ENCODE measurements around the gene EVA1A.
A peak's percentile ranks its signal among the peaks of the same experiment; 100 is the strongest.
"Not testable (repeated sequence)": the region's sequence is repeated elsewhere in the genome, so short reads cannot be mapped to it uniquely, and the experiment has no call there.

Gene EVA1A

DNA sequence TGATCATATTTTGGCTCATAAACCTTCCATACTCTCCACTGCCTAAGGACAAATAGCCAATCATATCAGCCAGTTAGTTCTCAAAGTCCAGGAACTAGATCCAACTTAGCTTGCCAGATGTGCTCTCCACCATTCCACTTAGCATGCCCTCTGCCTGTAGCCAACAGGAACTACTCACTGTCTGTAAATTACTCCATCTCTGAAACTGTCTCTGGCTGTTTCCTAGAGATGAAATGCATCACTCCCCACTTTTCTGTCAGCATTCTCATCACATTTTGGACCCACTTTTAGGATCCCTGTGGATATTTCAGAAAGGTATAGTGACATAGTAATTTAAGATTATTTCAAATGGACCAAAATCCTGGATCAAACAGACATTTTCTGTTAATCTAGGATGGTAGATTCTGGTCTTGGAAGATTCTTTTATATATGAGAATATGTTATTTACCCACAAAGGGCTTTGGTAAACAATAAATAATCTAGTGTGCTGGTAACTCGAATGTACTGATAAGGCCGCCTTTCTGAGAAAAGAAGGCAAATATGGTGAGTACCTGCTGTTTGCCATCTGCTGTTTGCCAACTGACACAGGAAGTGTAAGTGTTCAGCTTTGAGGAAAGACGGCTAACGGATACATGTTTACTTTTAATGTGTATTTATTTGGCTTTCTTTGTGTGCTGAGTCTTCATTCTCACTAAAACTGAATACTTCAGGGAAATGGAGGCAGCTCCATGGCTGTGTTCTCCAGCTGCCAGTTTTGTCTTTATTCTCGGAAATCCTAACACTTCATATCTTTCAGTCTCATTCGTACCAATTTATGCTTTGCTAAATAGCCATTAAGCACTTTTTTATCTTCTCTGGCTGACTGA is 79.5 kb downstream of the EVA1A start:
- DNase-seq = no peak

DNA sequence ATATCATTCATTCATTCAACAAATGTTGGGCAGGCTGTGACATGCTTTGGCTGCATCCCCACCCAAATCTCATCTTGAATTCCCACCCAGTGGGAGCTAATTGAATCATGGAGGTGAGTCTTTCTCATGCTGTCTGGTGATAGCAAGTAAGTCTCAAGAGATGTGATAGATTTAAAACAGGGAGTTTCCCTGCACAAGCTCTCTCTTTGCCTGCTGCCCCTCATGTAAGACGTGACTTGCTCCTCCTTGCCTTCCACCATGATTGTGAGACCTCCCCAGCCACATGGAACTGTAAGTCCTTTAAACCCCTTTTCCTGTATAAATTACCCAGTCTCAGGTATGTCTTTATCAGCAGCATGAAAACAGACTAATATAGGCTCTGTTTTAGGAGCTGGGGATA is 83.0 kb downstream of the EVA1A start:
- DNase-seq = not testable (repeated sequence)

DNA sequence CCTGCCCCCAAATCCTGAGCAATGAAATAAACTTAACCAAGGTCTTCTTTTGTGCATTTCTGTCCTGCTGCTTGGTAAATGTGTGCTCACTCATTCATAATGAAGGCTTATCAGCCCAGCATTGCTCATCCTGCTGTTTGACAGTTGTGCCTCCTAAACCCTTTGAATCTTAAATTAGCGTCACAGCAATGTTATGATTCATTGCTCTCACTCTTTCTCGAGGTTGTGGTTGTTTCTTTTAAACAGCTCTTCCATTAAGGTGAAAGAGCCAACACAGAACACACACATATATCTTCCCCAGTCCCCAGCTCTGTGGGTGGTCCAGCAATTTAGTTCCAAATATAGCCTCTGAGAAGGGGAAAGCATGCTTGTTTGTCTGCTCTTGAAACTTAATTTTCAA is 84.0 kb downstream of the EVA1A start:
- DNase-seq = no peak

DNA sequence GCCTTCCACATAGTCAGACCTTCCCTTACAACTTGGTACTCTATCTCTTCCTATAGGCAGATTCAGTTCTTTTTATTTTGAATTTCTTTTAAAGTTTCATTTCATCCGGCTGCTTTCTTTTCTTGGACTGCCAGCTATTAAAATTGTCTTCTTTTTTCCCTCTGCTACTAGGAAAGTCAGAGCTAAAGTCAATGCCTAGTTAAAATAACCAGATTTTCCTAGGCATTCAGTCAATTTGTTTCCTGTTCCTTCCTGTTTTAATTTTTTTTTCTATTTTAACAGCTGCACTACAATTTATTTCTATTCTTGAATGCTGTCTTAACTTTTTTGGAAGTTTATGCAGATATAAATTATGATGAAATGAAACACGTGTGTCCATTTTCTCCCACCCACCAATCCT is 84.8 kb downstream of the EVA1A start:
- no peak for DNase-seq

DNA sequence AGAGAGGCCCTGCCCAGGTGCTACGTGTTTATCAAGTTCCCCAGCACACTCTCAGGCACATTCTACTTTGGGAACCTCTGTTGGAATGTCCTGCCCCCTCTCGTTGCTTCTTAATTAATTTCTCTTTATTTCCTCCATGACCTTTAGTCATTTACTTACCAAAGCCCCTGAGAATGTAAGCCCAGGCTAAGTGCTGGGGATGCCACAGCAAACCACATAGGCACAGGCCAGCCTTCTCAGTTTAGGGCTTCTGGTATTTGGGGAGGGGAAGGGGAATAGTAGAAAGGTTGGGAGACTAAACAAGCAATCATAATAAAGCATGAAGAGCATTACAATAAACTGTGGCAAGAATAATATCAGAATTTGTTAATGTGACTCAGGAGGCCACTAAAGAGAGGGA is 85.7 kb downstream of the EVA1A start:
- DNase-seq = no peak

DNA sequence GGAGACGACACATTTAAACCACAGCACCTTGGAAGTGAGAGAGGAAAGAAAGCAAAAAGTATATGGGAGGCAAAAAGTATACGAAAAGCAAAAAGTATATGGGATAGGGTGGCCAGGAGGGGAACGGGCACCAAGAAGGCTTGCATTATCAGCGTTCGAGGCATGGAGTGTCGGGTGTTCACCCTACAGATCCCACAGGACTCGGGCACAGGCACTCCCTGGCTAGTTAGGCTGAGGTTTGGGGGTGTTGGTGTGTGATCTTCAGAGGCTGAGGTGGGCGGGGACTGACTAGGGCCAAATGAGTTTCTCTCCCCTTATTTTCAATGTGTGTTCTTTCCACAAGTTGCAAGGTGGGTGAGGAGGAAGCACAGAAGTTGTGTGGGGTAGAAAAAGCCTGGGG is 86.6 kb downstream of the EVA1A start:
- no peak for DNase-seq

DNA sequence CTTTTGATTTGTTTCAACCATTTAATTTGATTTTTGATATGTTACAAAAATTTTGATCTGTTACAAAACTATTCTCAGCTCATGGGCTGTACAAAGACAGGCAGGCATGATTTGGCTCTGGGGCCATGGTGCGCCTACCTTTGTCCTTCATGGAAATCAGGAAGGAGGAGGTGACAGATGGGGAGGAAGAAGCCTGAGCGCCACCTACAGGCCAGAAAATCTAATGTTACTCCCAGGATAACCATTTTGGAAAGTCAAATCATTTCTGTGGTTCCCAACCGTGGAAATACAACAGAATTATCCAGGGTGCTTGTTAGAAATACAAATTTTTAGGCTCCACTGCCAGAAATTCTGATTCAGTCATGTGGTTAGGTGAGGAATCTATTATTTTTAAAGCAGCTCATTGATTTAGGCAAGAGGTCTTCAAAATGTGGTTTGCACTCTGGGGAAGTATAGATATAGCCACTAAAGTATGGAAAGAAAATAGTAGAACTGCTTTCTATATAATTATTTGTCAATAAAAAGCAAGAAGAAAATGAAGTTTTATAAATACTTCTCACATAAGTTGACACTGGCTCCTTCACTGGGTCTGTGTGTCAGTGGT is 93.9 kb downstream of the EVA1A start:
- DNase-seq = no peak

DNA sequence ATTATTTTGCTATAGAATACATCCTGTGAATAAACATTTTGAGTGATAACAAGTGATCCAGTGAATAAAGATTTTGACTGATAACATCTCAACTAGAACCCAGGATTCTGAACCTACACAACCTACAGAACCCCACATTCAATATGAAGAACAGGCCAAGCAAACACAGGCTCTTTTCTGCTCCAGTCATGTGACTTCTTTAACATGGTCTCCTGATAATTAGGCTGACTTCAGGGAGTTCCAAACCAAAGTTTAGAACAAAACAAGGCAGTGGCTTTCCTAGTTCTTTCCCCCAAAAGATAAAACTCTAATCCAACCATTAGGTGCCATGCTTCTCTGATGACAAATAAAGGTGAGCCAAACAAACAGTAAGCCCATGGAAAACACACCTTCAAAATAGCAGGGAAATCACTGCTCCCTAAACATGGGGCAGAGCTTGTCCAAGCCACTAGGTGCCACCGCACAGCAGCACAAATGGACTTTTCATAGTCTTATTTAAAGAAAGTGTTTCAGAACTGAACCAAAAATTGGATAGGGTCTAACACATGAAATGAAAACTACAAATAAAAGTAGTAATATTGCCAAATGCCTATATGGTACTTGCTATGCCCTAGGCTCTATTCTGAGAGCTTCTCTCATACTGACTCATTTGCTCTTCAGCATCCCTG is 95.3 kb downstream of the EVA1A start:
- DNase-seq = no peak

DNA sequence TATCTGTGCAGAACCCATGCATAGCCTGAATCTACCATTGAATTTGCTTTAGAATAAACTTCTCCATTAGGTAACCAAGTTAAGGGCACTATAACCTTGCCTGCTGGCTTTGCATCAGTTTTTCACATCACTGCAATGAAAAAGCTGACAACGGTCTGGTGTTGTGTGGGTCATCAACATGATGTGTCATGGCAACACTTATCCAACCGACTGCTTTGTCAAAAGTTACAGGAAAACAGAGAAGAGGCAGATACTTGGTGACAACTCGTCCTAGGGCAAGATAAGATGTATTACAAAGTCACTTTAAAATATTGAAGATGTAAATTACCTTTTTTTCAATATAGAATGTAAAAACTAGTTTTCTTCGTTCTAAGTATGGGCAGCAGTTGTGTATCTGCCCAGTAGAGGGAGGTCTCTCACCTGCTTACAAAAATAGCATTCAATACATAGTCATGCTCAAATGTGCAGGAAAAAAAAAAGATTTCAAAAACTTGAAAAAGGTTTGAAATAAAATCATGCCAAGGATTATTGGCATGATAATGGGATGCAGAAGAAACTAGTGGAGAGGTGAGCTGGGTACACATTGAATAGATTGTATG is 96.3 kb downstream of the EVA1A start:
- peak; percentile 0 for DNase-seq

DNA sequence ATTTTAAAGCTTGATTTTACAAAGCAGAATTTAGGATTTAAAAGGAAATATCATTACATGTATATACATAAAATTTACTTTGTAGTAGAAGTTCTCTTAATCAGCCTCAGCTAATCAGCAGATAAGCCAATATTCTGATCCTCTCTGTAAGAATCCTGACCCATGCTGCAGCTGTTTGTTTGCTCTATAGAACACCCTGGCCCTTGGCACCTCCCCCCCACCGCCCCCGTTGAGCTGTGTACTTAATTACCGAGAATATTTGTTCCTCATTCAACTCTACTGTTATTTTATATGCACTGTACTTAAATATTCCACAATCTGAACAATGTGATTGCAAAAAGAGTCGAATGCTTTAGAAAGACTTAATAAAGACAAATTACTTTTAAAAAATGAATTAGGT is 98.0 kb downstream of the EVA1A start:
- no peak for DNase-seq

DNA sequence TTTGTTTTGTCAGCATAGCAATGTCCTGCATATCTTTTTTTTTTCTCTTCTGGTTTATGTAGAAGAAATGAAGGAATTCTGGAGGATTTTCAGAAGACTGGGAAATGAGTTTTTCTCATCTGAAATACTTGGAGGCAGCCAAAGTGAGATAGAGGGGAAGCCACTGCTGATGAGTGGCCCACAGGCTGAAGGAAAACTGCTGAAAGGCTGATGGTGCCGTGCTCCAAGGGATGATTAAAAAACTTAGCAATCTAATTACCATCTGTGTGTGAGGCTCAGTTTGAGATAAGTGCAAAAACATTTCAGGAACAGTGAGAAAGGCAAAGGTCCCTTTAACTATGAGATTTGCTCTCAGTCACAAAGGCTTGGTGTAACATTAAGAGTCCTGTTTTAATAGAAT is 98.5 kb downstream of the EVA1A start:
- no peak for DNase-seq

DNA sequence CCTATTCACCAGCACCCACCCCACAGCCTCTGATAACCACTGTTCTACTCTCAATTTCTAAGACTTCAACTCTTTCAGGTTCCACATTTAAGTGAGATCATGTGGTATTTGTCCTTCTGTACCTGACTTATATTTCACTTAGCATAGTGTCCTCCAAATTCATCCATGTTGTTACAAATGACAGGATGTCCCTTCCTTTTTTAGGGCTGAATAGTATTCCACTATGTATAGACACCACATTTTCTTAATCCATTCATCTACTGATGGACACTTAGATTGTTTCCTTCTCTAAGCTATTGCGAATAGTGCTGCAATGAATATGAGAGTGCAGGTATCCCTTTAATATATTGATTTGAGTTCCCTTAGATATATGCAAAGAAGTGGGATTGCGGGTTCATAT is 100.1 kb downstream of the EVA1A start:
- no peak for DNase-seq

DNA sequence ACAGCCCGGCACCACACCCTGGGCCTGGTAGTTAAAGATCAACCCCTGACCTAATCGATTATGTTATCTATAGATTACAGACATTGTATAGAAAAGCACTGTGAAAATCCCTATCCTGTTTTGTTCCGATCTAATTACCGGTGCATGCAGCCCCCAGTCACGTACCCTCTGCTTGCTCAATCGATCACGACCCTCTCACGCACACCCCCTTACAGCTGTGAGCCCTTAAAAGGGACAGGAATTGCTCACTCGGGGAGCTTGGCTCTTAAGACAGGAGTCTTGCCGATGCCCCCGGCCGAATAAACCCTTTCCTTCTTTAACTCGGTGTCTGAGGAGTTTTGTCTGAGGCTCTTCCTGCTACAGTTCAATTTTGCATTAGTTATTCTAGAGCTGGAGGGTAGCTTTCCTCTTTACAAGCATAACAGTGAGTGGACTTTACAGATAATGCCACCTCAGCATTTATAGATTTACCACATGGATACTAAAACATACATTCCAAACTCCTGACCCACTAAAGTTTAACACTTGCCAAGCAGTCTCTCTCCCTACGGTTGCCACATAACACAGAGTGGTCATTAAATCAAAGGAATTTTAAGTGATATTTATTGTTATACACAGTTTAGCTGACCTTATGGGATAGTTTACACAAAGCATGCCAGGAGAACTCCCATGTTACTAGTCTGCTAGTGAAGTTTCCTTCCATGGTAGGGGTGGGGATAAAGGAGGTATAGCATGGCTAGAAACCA is 101.0 kb downstream of the EVA1A start:
- no peak for DNase-seq

DNA sequence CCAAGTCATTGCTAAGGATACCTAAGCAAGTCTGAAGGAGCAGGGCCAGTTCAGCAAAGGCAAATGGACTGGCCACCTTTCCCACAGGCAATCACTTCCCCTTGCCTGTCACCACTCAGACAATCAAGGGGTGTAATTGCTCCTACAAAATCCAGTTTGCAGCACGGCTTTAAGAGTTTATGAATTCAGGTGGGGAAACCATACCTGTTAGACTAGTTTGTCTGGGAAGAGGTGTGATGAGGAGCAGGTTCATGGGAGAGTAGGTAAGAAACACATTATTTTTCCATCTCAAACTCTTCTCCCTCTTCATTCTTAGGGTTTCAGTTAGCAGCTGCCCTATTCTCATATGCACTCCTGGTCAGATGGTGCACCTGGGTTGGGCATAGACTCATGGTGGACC is 102.5 kb downstream of the EVA1A start:
- DNase-seq = no peak

DNA sequence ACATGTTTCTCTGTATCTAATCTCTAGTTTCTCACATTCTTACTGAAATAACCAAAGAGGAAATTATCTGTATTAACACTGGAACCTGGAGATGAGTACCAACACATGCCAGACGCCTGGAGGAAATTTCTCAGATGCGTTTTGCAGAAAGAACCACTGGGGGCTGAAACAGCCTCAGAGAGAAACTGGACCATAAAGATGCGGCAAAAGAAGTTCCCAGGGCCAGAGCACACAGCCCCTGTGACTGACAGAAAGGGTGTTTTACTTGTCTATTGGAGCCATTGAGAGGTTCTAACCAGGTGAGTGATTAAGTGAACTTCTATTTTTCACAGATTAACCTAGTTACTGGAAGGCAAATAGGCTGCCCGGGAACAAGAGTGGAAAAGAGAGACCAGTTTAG is 103.9 kb downstream of the EVA1A start:
- DNase-seq = no peak

DNA sequence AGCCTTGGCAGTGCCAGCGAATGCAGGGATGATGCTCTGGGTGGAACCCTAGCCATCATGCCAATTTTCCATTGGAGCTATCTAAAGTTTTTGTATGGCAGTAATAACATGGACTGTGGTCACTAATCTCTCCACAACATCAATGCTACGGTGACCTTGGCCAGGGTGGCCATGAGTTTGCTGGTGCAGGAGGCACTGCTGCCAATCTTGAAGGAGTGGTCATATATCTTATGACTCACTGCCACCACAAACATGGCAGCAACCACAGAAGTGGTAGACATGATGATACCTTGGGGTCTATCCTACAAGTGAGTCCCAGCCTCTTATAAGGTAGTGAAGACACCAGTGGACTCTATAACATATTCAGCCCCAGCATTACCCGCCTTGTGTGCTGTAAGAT is 104.6 kb downstream of the EVA1A start:
- no peak for DNase-seq

DNA sequence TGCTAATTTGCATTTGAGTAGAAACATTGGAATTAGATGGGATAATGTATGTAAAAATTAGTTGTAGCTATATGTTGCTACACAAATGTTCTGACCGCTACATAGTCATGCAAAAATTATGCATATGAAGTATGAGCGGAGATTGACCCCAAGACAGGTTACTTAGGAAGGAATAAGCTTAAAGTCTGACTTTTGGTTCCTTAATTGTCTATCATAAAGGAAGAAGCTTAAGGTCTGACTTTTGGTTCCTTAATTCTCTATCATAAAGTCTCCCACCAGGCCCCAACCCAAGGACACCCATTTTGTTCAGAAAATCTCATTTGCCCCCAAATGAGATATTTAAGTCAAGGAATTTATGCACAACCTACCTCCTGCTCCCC is 106.5 kb downstream of the EVA1A start:
- no peak for DNase-seq

DNA sequence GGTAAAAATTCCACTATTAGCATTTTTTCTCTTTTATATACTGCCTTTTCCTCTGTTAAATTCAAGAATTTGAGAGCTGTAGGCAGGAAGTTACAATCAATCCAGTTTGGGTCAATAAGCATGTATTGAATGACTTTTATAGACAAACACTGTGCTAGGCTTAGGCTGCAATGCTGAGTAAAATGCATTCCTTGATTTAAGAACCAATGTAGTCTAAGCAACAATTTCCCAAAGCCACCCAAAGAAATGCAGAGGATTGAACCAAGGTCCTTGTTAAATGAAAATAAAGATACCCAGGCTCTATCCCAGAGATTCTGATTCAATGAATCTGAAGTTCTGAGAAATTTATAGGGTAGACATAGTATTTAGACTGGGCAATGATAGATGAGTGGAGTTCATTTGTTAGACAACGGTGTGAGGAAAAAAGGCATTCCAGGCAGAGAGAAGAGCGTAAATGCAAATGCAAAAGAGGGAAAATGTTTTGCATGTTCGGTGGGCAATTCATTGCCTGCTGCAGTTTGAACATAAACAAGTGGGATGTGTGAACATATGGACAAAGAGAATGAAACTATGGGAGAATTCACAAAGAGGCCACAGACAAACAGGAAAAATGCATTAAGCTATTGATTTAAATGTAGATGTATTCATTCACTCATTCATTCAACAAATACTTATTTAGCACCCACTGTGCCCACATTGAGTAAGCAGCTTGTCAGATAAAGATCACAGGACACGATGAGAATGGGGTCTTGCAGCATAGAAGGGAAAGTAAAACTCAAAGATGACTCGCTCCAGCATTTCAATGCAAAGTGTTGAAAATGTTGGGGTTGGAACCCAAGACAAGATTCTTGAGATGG is 107.1 kb downstream of the EVA1A start:
- no peak for DNase-seq

DNA sequence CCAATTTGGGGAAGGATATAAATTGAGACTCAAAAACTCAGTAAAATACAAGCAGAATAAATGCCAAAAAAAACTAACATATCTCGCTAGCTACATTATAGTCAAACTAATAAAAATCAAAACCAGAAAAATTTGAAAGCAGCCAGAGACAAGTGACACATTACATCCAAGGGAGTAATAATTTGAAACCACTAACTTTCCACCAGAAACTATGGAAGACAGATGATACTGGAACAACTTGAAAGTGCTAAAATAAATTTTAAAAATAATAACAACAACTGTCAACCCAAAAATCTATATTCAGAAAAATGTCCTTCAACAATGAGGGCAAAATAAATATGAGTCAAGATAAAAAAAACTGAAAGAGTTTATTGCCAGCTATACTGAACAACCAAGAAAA is 110.7 kb downstream of the EVA1A start:
- no peak for DNase-seq

DNA sequence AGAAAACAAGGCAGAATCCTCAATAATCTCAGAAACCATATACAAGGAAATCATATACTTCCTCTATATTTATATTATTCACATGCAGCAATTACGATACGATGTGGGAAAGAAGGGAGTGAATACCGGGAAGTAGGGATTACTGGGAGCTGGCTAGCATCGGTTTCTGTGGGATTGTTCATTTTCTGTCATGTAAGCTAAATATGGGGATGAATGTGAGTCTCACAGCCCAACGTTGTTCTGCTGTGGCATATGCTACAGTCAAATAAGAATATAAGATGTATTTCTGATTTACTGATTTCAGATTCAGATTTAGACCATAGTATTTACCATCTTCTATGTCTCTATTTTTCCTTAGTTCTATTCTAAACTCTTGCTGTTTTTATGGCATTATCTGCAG is 113.6 kb downstream of the EVA1A start:
- DNase-seq = no peak
